Liver (tissue), 3 donors: ENCODE data around the gene CD300LG.

Source experiments
- CTCF ChIP-seq: fragments of 150-350 bp; IDR thresholded peaks from 2 replicates; pipeline ENCODE4 v1.5.1; 2017; ENCODE audit warnings: improper control_type of control experiment, low read depth, low read length; ENCODE audit not compliant: missing input control
- EGR1 ChIP-seq, 2 donors: IDR thresholded peaks; 2 replicates each; pipeline ENCODE4 v1.6.1; 2016 to 2018; ENCODE audit warnings: antibody characterized with exemption in 2 of 2, low read depth in 2 of 2
- GABPA ChIP-seq, 2 donors: IDR thresholded peaks in 1 of 2; conservative IDR thresholded peaks in 1 of 2; 2 replicates each; pipeline ENCODE4 v1.6.1; 2016; ENCODE audit warnings: antibody characterized with exemption in 2 of 2, mild to moderate bottlenecking in 1 of 2, moderate library complexity in 1 of 2
- JUND ChIP-seq, 2 donors: IDR thresholded peaks; 2 replicates each; pipeline ENCODE4 v1.6.1; 2016; ENCODE audit warnings: antibody characterized with exemption in 2 of 2
- MAX ChIP-seq: IDR thresholded peaks from 2 replicates; pipeline ENCODE4 v1.6.1; 2016; ENCODE audit warnings: antibody characterized with exemption
- RAD21 ChIP-seq, 2 donors: IDR thresholded peaks; 2 replicates each; pipeline ENCODE4 v1.6.1; 2016; ENCODE audit warnings: antibody characterized with exemption in 2 of 2, mild to moderate bottlenecking in 2 of 2
- REST ChIP-seq: IDR thresholded peaks from 2 replicates; pipeline ENCODE4 v1.6.1; 2016; ENCODE audit warnings: antibody characterized with exemption, mild to moderate bottlenecking
- SP1 ChIP-seq: IDR thresholded peaks from 2 replicates; pipeline ENCODE4 v1.6.1; 2018; ENCODE audit warnings: antibody characterized with exemption, mild to moderate bottlenecking
- YY1 ChIP-seq: IDR thresholded peaks from 2 replicates; pipeline ENCODE4 v1.6.1; 2016; ENCODE audit warnings: antibody characterized with exemption, mild to moderate bottlenecking
- donor health status: healthy.
- donor health status: healthy.

- TF ChIP-seq CTCF, result no peak
- TF ChIP-seq RAD21 (IDR thresholded peaks at IDR 0.05), result no peak
- TF ChIP-seq REST, result no peak
- TF ChIP-seq YY1, result no peak
- TF ChIP-seq MAX, result no peak
- TF ChIP-seq GABPA (IDR thresholded peaks at IDR 0.05 in 1 of 2, conservative IDR thresholded peaks at IDR 0.05 in 1 of 2), result no peak
- no peak for TF ChIP-seq JUND (IDR thresholded peaks at IDR 0.05)
- no peak for TF ChIP-seq SP1
- no peak for TF ChIP-seq EGR1 (IDR thresholded peaks at IDR 0.05; ENCODE audit: low read depth in 2 of 2)
These were observed 41.9 kb upstream of the CD300LG start for GRCh38 chr17:43805117-43805516.
